ENCODE measurements around the gene PTPRN2.

GRCh38 chr7:158373476-158374133, 214.0 kb downstream of the PTPRN2 start:
- TF ChIP-seq, protein P1, sequence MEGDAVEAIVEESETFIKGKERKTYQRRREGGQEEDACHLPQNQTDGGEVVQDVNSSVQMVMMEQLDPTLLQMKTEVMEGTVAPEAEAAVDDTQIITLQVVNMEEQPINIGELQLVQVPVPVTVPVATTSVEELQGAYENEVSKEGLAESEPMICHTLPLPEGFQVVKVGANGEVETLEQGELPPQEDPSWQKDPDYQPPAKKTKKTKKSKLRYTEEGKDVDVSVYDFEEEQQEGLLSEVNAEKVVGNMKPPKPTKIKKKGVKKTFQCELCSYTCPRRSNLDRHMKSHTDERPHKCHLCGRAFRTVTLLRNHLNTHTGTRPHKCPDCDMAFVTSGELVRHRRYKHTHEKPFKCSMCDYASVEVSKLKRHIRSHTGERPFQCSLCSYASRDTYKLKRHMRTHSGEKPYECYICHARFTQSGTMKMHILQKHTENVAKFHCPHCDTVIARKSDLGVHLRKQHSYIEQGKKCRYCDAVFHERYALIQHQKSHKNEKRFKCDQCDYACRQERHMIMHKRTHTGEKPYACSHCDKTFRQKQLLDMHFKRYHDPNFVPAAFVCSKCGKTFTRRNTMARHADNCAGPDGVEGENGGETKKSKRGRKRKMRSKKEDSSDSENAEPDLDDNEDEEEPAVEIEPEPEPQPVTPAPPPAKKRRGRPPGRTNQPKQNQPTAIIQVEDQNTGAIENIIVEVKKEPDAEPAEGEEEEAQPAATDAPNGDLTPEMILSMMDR (conservative IDR thresholded peaks at IDR 0.05; ENCODE audit: low read depth, low read length): no peak
- no peak for TF ChIP-seq EZH2 (IDR thresholded peaks at IDR 0.05; ENCODE audit: borderline replicate concordance, low read depth, low read length, poor library complexity, severe bottlenecking)

All from A673 (cell line).